Peyer's patch (tissue), 4 donors: Measurements from ENCODE around the gene DOC2A. TPM values are rescaled to one million over a fixed set of nuclear protein-coding genes. Genes with fewer than 3 reads are reported as not detected.
A peak's percentile ranks its signal among the peaks of the same experiment; 100 is the strongest.

ENCODE experiments used
- DNase-seq, 3 donors: peaks; one replicate each; pipeline ENCODE4 v3.0.0-alpha.2; 2017 to 2019
- H3K27ac ChIP-seq, 4 donors: fragments of 200-600 bp; sonication (generic); one replicate each; pipeline ENCODE4 v1.5.1; 2016 to 2019
- H3K27me3 ChIP-seq, 2 donors: fragments of 200-600 bp; sonication (generic); one replicate each; pipeline ENCODE4 v1.5.1; 2019
- H3K36me3 ChIP-seq, 3 donors: fragments of 200-600 bp; sonication (generic); one replicate each; pipeline ENCODE4 v1.5.1; 2016 to 2019
- H3K4me1 ChIP-seq, 4 donors: fragments of 200-600 bp; sonication (generic); one replicate each; pipeline ENCODE4 v1.5.1; 2016 to 2019
- H3K4me3 ChIP-seq, 4 donors: fragments of 200-600 bp; sonication (generic); 1 replicate in 3 of 4; 2 replicates in 1 of 4; pipeline ENCODE4 v1.5.1; 2016 to 2019; ENCODE audit warnings: mild to moderate bottlenecking in 1 of 4
- H3K9me3 ChIP-seq, 4 donors: fragments of 200-600 bp; sonication (generic); one replicate each; pipeline ENCODE4 v1.5.1; 2016 to 2019; ENCODE audit warnings: mild to moderate bottlenecking in 1 of 4
- CTCF ChIP-seq, 6 experiments: fragments of 450-650 bp in 4 of 6; fragments of 200-600 bp in 2 of 6; sonication (generic) in 1 of 6; IDR thresholded peaks; one replicate each; pipeline ENCODE4 v1.5.1; 2017 to 2019; ENCODE audit warnings: antibody characterized with exemption in 6 of 6, mild to moderate bottlenecking in 3 of 6, moderate library complexity in 1 of 6
- POLR2A ChIP-seq, 2 donors: fragments of 450-650 bp; IDR thresholded peaks; one replicate each; pipeline ENCODE4 v1.5.1; 2017; ENCODE audit warnings: antibody characterized with exemption in 2 of 2, mild to moderate bottlenecking in 2 of 2, moderate library complexity in 2 of 2
- total RNA-seq, 4 donors: library from RNA; depleted of rRNA; stranded (reverse); fragments of >200 nt; gene quantifications; one replicate each; pipeline ENCODE4 v1.1.0, GENCODE V29; 2016

DOC2A gene
- total RNA-seq, 4 donors from 2014 or later: 2.5 to 4.9 (median 2.9) TPM; not detected in 1

DNA sequence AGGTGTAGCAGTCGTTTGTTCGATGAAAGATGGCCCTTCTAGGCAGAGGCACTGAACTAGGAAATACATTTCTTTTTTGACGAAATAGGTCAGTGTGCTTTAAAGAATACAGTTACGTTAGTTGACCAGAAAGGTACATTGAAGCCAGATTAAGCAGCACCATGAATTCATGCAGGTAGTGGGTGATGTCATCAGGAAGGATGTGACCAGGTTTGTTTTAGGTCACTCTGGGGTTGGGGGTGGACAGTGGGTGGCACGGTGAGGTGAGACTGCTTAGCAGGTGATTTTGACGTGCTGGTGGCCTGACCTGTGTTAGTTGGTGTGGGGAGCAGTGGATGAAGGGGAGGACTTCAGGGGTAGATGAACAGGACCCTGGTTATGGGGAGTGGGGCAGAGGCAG, 11.2 kb downstream of the DOC2A start:
- Histone ChIP-seq H3K36me3 (peaks cover 0 to 30% (median 0%) of the 10 kb centered on the region in 3 donors), H3K9me3 (no peaks in the 10 kb centered on the region), H3K4me1 (peaks cover 0 to 12% (median under 1%) of the 10 kb centered on the region in 4 donors), H3K4me3 (no peak overlapping the region), H3K27me3 (no peaks in the 10 kb centered on the region), H3K27ac (no peak overlapping the region)
- TF ChIP-seq CTCF (IDR thresholded peaks at IDR 0.05) (no peak), POLR2A (IDR thresholded peaks at IDR 0.05) (no peak)
- no peak for DNase-seq

- Histone ChIP-seq H3K36me3 (peaks cover 0 to 48% (median 0%) of the 10 kb centered on the region in 3 donors), H3K4me1 (peaks cover 0 to 23% (median 2%) of the 10 kb centered on the region in 4 donors), H3K27me3 (no peaks in the 10 kb centered on the region), H3K4me3 (peak overlapping the region; percentile 59 to 84 (median 82)), H3K9me3 (no peaks in the 10 kb centered on the region), H3K27ac (peak overlapping the region in 3 of 4 donors; percentile 93 to 98 (median 97))
- no peak for TF ChIP-seq CTCF (IDR thresholded peaks at IDR 0.05)
- no peak for TF ChIP-seq POLR2A (IDR thresholded peaks at IDR 0.05)
- DNase-seq: no peak
Measured at GRCh38 chr16:29996766-29997250, 14.0 kb downstream of the DOC2A start.

DNA sequence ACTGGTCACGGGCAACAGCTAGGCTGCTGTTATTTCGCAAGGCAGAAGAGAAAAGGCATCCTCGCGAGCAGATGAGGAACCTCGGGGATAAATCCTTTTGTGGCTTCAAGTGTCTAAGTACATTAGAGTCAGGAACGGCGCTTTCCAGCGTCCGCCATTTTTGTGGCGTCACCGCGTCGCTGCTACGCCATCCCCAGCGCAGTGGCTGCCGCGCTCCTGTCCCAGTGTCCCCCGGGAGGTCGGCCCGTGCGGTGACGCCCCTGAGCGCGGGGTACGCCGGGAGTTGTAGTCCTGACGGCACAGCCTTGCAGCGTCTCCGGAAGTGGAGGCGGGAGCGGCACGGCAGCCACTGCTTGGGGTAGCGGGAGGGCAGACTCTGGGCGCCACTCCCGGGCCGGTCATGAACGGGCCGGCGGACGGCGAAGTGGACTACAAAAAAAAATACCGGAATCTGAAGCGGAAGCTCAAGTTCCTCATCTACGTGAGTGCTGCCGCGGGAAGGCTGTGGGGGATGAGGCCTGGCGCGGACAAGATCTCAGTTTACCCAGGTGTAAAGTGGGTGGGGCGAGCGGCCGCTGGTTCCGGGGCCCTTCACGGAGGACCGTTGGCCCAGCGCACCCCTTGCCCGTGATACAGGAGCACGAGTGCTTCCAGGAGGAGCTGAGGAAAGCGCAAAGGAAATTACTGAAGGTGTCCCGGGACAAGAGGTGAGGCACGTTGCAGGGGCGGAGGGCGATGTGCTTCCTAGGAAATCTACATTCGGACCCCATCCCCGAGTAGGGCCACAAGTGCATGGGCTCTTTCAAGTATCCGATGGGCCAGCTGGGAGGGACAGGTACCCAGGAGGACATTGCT, 14.7 kb downstream of the DOC2A start, which contains the start of gene INO80E:
INO80E (plus strand) TSS at position 331 of the 855 bp plus-strand sequence; CDS start at position 401, 70 bp downstream.
- TF ChIP-seq POLR2A (IDR thresholded peaks at IDR 0.05) (peak; percentile 39 to 45), CTCF (IDR thresholded peaks at IDR 0.05) (no peak)
- peak within 1 kb of the TSS; percentile 59 to 84 (median 82) for H3K4me3 ChIP-seq
- peak; percentile 97 to 100 (median 99) for DNase-seq
- peaks cover 0 to 23% (median 2%) of the 10 kb centered on the region in 4 donors for H3K4me1 ChIP-seq
- no peaks in the 10 kb centered on the region for H3K9me3 ChIP-seq
- H3K27me3 ChIP-seq: no peaks in the 10 kb centered on the region
- peak within 1 kb of the TSS; percentile 93 to 98 (median 95) for H3K27ac ChIP-seq
- H3K36me3 ChIP-seq: peaks cover 0 to 48% (median 1%) of the 10 kb centered on the region in 3 donors

GRCh38 chr16:29995324-29995910, 15.4 kb downstream of the DOC2A start, which contains the start of gene HIRIP3:
Gene HIRIP3 (minus strand): TSS chr16:29995617. CDS start chr16:29995605, 12 bp downstream.
- Histone ChIP-seq H3K27me3 (no peaks in the 10 kb centered on the region), H3K36me3 (peaks cover 0 to 48% (median 3%) of the 10 kb centered on the region in 3 donors), H3K9me3 (no peaks in the 10 kb centered on the region), H3K27ac (peak within 1 kb of the TSS; percentile 93 to 98 (median 95)), H3K4me3 (peak within 1 kb of the TSS; percentile 59 to 84 (median 82)), H3K4me1 (peaks cover 0 to 23% (median 2%) of the 10 kb centered on the region in 4 donors)
- TF ChIP-seq CTCF (IDR thresholded peaks at IDR 0.05) (no peak), POLR2A (IDR thresholded peaks at IDR 0.05) (peak in 1 of 2 donors; percentile 16)
- DNase-seq: peak; percentile 85 to 93 (median 91)

DNA sequence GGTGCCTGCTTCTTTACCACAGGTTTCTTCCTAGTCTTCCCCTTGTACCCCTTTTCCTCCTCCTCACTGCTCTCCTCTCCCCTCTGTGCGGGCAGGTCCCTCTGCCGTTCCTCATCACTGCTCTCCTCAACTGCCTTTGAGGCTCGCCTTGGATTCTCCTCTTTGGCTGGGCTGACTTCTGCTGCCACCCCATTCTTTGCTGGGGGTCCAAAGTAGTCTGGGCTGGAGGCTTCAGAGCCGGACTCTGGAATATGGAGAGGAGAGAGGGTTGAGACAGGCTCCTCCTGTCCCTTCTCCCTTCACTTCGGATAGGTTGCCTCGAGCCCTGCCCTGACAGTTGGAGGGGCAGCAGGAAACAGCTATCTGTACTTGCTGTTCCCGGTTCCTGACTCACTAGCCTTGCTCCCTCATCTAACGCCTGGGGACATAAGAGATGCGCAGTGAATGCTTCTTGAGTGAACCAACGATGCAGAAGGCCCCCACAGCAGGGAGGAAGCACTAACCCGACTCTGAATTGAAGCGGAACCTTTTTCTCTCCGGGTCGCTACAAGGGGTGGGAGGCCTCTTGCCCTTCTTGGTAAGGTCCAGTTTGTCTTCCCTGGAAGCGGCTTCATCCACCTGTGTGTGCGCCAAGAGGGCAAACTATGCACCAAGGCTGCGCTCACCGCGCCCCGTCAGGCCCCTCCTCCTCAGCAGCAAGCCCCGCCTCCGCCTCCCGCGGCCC, 16.1 kb downstream of the DOC2A start:
- Histone ChIP-seq H3K27ac (peak overlapping the region; percentile 93 to 98 (median 95)), H3K36me3 (peaks cover 0 to 52% (median 3%) of the 10 kb centered on the region in 3 donors), H3K4me3 (peak overlapping the region; percentile 59 to 84 (median 82)), H3K4me1 (peaks cover 0 to 23% (median 2%) of the 10 kb centered on the region in 4 donors), H3K9me3 (no peaks in the 10 kb centered on the region), H3K27me3 (no peaks in the 10 kb centered on the region)
- no peak for TF ChIP-seq POLR2A (IDR thresholded peaks at IDR 0.05)
- no peak for TF ChIP-seq CTCF (IDR thresholded peaks at IDR 0.05)
- peak; percentile 73 to 91 (median 87) for DNase-seq
